HEK293 (cell line): ENCODE measurements around the gene MEP1A.

ENCODE experiments used
- GLI4 ChIP-seq: fragments of 450-650 bp; formaldehyde crosslinking; IDR thresholded peaks from 2 replicates; pipeline ENCODE4 v1.5.1; 2016; ENCODE audit warnings: missing biosample characterization, missing genetic modification characterization
- IKZF3 ChIP-seq: fragments of 450-650 bp; IDR thresholded peaks from 2 replicates; pipeline ENCODE4 v1.5.0; 2018; ENCODE audit warnings: missing biosample characterization, mild to moderate bottlenecking, missing genetic modification characterization, moderate library complexity
- KLF7 ChIP-seq: fragments of 450-650 bp; formaldehyde crosslinking; IDR thresholded peaks from 2 replicates; pipeline ENCODE4 v1.5.1; 2016; ENCODE audit warnings: missing biosample characterization, missing genetic modification characterization, borderline replicate concordance
- KLF8 ChIP-seq: fragments of 450-650 bp; formaldehyde crosslinking; IDR thresholded peaks from 2 replicates; pipeline ENCODE4 v1.5.1; 2016; ENCODE audit warnings: missing biosample characterization, missing genetic modification characterization
- OVOL3 ChIP-seq: fragments of 450-650 bp; formaldehyde crosslinking; IDR thresholded peaks from 2 replicates; pipeline ENCODE4 v1.5.1; 2016; ENCODE audit warnings: missing biosample characterization, missing genetic modification characterization
- SP2 ChIP-seq: fragments of 450-650 bp; formaldehyde crosslinking; IDR thresholded peaks from 2 replicates; pipeline ENCODE4 v1.5.1; 2016; ENCODE audit warnings: missing biosample characterization, missing genetic modification characterization
- TSHZ1 ChIP-seq: fragments of 450-650 bp; formaldehyde crosslinking; IDR thresholded peaks from 2 replicates; pipeline ENCODE4 v1.5.1; 2016; ENCODE audit warnings: missing biosample characterization, missing genetic modification characterization, borderline replicate concordance
- ZBTB17 ChIP-seq: fragments of 450-650 bp; formaldehyde crosslinking; IDR thresholded peaks from 2 replicates; pipeline ENCODE4 v1.5.1; 2016; ENCODE audit warnings: missing biosample characterization, missing genetic modification characterization
- ZFP37 ChIP-seq: fragments of 450-650 bp; formaldehyde crosslinking; IDR thresholded peaks from 2 replicates; pipeline ENCODE4 v1.5.1; 2016; ENCODE audit warnings: missing biosample characterization, missing genetic modification characterization
- ZNF112 ChIP-seq: fragments of 450-650 bp; formaldehyde crosslinking; IDR thresholded peaks from 2 replicates; pipeline ENCODE4 v1.5.0; 2017; ENCODE audit warnings: missing biosample characterization, missing genetic modification characterization
- ZNF121 ChIP-seq: fragments of 450-650 bp; formaldehyde crosslinking; IDR thresholded peaks from 2 replicates; pipeline ENCODE4 v1.5.1; 2016; ENCODE audit warnings: missing biosample characterization, missing genetic modification characterization
- ZNF211 ChIP-seq: fragments of 450-650 bp; formaldehyde crosslinking; IDR thresholded peaks from 2 replicates; pipeline ENCODE4 v1.5.1; 2016; ENCODE audit warnings: low read depth, missing biosample characterization, missing genetic modification characterization
- ZNF24 ChIP-seq: fragments of 450-650 bp; formaldehyde crosslinking; IDR thresholded peaks from 2 replicates; pipeline ENCODE4 v1.5.1; 2016; ENCODE audit warnings: missing biosample characterization, missing genetic modification characterization
- ZNF274 ChIP-seq, 2 experiments: fragments of 200-500 bp in 1 of 2; fragments of 450-650 bp in 1 of 2; sonication (Bioruptor generic) in 1 of 2; formaldehyde crosslinking in 1 of 2; IDR thresholded peaks; 2 replicates each; pipeline versions ENCODE4 v1.5.1 to v1.6.1; 2014 to 2016; ENCODE audit warnings: borderline replicate concordance in 1 of 2, inconsistent platforms in 1 of 2, low read length in 1 of 2, missing biosample characterization in 1 of 2, missing genetic modification characterization in 1 of 2
- ZNF311 ChIP-seq: fragments of 450-650 bp; formaldehyde crosslinking; IDR thresholded peaks from 2 replicates; pipeline ENCODE4 v1.5.1; 2017; ENCODE audit warnings: missing biosample characterization, missing genetic modification characterization, borderline replicate concordance
- ZNF37A ChIP-seq: fragments of 450-650 bp; IDR thresholded peaks from 2 replicates; pipeline ENCODE4 v1.5.1; 2018; ENCODE audit warnings: missing biosample characterization, missing genetic modification characterization
- ZNF394 ChIP-seq: fragments of 450-650 bp; formaldehyde crosslinking; IDR thresholded peaks from 2 replicates; pipeline ENCODE4 v1.5.1; 2016; ENCODE audit warnings: missing biosample characterization, missing genetic modification characterization, mild to moderate bottlenecking, moderate library complexity, borderline replicate concordance
- ZNF433 ChIP-seq: fragments of 450-650 bp; formaldehyde crosslinking; IDR thresholded peaks from 2 replicates; pipeline ENCODE4 v1.5.1; 2016; ENCODE audit warnings: missing biosample characterization, missing genetic modification characterization, low read depth
- ZNF473 ChIP-seq: fragments of 450-650 bp; formaldehyde crosslinking; IDR thresholded peaks from 2 replicates; pipeline ENCODE4 v1.5.1; 2017; ENCODE audit warnings: missing biosample characterization, missing genetic modification characterization
- ZNF514 ChIP-seq: fragments of 450-650 bp; formaldehyde crosslinking; IDR thresholded peaks from 2 replicates; pipeline ENCODE4 v1.5.1; 2016; ENCODE audit warnings: missing biosample characterization, missing genetic modification characterization
- ZNF555 ChIP-seq: fragments of 450-650 bp; formaldehyde crosslinking; conservative IDR thresholded peaks from 2 replicates; pipeline ENCODE4 v1.5.1; 2017; ENCODE audit warnings: missing biosample characterization, mild to moderate bottlenecking, missing genetic modification characterization, inconsistent platforms
- ZNF571 ChIP-seq: fragments of 450-650 bp; formaldehyde crosslinking; IDR thresholded peaks from 2 replicates; pipeline ENCODE4 v1.5.0; 2017; ENCODE audit warnings: missing biosample characterization, missing genetic modification characterization
- ZNF580 ChIP-seq: fragments of 450-650 bp; formaldehyde crosslinking; IDR thresholded peaks from 2 replicates; pipeline ENCODE4 v1.5.1; 2016; ENCODE audit warnings: missing biosample characterization, missing genetic modification characterization
- ZNF596 ChIP-seq: fragments of 450-650 bp; IDR thresholded peaks from 2 replicates; pipeline ENCODE4 v1.5.0; 2018; ENCODE audit warnings: missing biosample characterization, mild to moderate bottlenecking, missing genetic modification characterization, moderate library complexity
- ZNF600 ChIP-seq: fragments of 450-650 bp; formaldehyde crosslinking; IDR thresholded peaks from 2 replicates; pipeline ENCODE4 v1.5.1; 2016; ENCODE audit warnings: missing biosample characterization, missing genetic modification characterization
- ZNF629 ChIP-seq: fragments of 450-650 bp; formaldehyde crosslinking; IDR thresholded peaks from 2 replicates; pipeline ENCODE4 v1.5.1; 2017; ENCODE audit warnings: missing biosample characterization, missing genetic modification characterization
- ZNF670 ChIP-seq: fragments of 450-650 bp; formaldehyde crosslinking; IDR thresholded peaks from 2 replicates; pipeline ENCODE4 v1.5.1; 2016; ENCODE audit warnings: missing biosample characterization, missing genetic modification characterization, low read depth
- ZXDB ChIP-seq: fragments of 450-650 bp; formaldehyde crosslinking; IDR thresholded peaks from 2 replicates; pipeline ENCODE4 v1.5.1; 2016; ENCODE audit warnings: missing biosample characterization, missing genetic modification characterization
- TF ChIP-seq, protein P1 (sequence below): fragments of 450-650 bp; IDR thresholded peaks from 2 replicates; pipeline ENCODE4 v1.5.1; 2018; ENCODE audit warnings: missing biosample characterization, mild to moderate bottlenecking, missing genetic modification characterization
- TF ChIP-seq, protein P2 (sequence below): fragments of 450-650 bp; formaldehyde crosslinking; IDR thresholded peaks from 2 replicates; pipeline ENCODE4 v1.5.1; 2016; ENCODE audit warnings: missing biosample characterization, missing genetic modification characterization
- TF ChIP-seq, protein P3 (sequence below): fragments of 450-650 bp; formaldehyde crosslinking; IDR thresholded peaks from 2 replicates; pipeline ENCODE4 v1.5.1; 2016; ENCODE audit warnings: missing biosample characterization, missing genetic modification characterization
- TF ChIP-seq, protein P4 (sequence below): IDR thresholded peaks from 2 replicates; pipeline ENCODE4 v1.6.1; 2011; ENCODE audit warnings: mild to moderate bottlenecking, low read depth, low read length, borderline replicate concordance

The MEP1A gene

GRCh38 chr6:46760925-46761324 lies 32.3 kb upstream of the MEP1A start (continued):
- TF ChIP-seq ZNF121 (no peak), ZNF580 (tag by site-specific recombination) (no peak), ZBTB17 (tag by site-specific recombination) (0 out of 2 replicates have a peak, but pooled peaks have one; percentile 41), ZNF37A (no peak), ZNF571 (tag by site-specific recombination) (no peak), ZNF311 (tag by site-specific recombination) (no peak), KLF8 (tag by site-specific recombination) (peak; percentile 84), SP2 (no peak), ZNF600 (no peak), ZNF514 (tag by site-specific recombination) (no peak), ZFP37 (tag by site-specific recombination) (peak; percentile 51; the same call in 1 of the 2 replicates), ZXDB (tag by site-specific recombination) (no peak), ZNF112 (tag by site-specific recombination) (no peak), ZNF629 (peak; percentile 90), GLI4 (tag by site-specific recombination) (no peak), ZNF596 (tag by site-specific recombination) (no peak), IKZF3 (tag by site-specific recombination) (no peak), ZNF473 (tag by site-specific recombination) (no peak), OVOL3 (no peak), ZNF394 (tag by site-specific recombination) (peak; percentile 26; the same call in 1 of the 2 replicates), ZNF24 (tag by site-specific recombination) (no peak), KLF7 (no peak), ZNF433 (tag by site-specific recombination) (no peak), TSHZ1 (tag by site-specific recombination) (no peak), ZNF670 (tag by site-specific recombination) (no peak), ZNF211 (tag by site-specific recombination) (no peak), ZNF274 (IDR thresholded peaks at IDR 0.05; ENCODE audit: low read length) (no peak), ZNF274 (tag by site-specific recombination; IDR thresholded peaks at IDR 0.05; ENCODE audit: borderline replicate concordance) (no peak), ZNF555 (no peak)
- TF ChIP-seq, protein P1, sequence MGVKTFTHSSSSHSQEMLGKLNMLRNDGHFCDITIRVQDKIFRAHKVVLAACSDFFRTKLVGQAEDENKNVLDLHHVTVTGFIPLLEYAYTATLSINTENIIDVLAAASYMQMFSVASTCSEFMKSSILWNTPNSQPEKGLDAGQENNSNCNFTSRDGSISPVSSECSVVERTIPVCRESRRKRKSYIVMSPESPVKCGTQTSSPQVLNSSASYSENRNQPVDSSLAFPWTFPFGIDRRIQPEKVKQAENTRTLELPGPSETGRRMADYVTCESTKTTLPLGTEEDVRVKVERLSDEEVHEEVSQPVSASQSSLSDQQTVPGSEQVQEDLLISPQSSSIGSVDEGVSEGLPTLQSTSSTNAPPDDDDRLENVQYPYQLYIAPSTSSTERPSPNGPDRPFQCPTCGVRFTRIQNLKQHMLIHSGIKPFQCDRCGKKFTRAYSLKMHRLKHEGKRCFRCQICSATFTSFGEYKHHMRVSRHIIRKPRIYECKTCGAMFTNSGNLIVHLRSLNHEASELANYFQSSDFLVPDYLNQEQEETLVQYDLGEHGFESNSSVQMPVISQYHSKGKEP (tag by site-specific recombination): no peak
- TF ChIP-seq, protein P2, sequence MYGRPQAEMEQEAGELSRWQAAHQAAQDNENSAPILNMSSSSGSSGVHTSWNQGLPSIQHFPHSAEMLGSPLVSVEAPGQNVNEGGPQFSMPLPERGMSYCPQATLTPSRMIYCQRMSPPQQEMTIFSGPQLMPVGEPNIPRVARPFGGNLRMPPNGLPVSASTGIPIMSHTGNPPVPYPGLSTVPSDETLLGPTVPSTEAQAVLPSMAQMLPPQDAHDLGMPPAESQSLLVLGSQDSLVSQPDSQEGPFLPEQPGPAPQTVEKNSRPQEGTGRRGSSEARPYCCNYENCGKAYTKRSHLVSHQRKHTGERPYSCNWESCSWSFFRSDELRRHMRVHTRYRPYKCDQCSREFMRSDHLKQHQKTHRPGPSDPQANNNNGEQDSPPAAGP (tag by site-specific recombination): no peak
- TF ChIP-seq, protein P3, sequence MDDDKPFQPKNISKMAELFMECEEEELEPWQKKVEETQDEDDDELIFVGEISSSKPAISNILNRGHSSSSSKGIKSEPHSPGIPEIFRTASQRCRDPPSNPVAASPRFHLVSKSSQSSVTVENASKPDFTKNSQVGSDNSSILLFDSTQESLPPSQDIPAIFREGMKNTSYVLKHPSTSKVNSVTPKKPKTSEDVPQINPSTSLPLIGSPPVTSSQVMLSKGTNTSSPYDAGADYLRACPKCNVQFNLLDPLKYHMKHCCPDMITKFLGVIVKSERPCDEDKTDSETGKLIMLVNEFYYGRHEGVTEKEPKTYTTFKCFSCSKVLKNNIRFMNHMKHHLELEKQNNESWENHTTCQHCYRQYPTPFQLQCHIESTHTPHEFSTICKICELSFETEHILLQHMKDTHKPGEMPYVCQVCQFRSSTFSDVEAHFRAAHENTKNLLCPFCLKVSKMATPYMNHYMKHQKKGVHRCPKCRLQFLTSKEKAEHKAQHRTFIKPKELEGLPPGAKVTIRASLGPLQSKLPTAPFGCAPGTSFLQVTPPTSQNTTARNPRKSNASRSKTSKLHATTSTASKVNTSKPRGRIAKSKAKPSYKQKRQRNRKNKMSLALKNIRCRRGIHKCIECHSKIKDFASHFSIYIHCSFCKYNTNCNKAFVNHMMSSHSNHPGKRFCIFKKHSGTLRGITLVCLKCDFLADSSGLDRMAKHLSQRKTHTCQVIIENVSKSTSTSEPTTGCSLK: no peak
- TF ChIP-seq, protein P4, sequence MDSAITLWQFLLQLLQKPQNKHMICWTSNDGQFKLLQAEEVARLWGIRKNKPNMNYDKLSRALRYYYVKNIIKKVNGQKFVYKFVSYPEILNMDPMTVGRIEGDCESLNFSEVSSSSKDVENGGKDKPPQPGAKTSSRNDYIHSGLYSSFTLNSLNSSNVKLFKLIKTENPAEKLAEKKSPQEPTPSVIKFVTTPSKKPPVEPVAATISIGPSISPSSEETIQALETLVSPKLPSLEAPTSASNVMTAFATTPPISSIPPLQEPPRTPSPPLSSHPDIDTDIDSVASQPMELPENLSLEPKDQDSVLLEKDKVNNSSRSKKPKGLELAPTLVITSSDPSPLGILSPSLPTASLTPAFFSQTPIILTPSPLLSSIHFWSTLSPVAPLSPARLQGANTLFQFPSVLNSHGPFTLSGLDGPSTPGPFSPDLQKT: no peak
